Measurements from ENCODE around the gene RHOJ. TPM values are rescaled to one million over a fixed set of nuclear protein-coding genes. Genes with fewer than 3 reads are reported as not detected.

Gene RHOJ
- total RNA-seq, 1 experiment from 2014 or later, result not detected

DNA sequence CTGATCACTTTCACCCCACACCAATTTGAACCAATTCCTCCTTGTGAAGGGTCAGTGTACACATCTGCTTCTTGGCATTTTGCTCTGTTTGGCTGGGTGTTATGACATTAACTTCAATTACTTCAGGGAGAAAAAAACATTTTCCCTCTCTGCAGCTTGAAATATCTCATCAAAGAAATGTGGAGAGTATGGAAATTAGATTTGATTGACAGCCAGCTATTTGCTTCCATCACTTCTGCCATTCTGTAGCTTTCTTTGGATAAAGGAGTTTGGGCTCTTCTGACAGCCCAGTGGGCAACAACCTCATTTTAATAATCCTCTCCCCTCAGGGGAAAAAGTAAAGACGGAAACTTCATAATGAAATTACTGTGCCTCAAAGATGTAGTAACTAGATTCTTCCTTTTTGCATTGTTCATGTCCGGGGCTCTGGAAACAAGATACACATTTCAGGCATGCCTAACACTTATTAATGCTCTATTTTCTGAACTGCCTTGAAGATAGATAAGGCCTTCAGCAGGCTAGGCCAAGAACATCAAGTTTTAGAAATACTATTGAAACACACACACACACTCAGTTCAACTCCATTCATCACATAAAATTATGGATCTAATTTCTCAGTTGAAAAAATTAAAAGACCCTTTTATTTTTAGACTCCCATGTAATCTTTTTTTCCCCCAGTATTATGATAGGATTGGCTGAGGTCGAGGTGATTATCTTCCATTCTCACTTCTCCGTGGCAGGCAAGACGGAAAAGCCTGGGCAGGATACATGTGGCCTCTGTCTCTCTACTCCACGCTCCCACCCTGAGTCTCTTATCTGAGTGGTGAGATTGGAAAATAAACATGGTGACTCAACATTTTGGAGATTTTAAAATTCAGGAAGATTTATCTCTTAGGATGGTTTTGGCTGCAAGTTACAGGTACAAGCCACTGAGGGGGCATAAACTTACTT is 124.8 kb downstream of the RHOJ start:
- POLR2A ChIA-PET, result no interaction called here
- no peaks in the 10 kb centered on the region for H3K9me3 ChIP-seq (ENCODE audit: control insufficient read depth in 1 of 2, insufficient read depth in 1 of 2, low read depth in 1 of 2, low read length in 2 of 2)

DNA sequence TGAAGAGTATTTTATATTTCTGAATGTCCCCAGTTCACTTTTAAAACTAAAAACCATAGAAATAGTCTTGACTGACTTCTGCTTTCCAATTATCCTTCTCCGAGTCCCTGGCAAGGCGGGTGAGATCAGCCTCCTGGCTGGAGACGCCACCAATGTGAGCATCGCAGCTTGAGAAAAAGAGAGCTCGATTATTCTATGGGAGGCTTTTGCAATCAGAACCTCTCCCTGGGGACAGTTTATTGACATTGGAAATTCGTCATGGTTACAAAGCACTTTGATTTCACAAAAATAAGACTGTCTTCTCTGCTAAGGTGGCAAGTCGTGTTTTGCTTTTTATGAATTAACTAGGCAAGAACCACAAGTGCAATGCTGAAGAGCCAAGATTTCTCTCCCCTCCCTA is 138.1 kb downstream of the RHOJ start:
- Histone ChIP-seq H2AFZ (ENCODE audit: low read depth, low read length, poor library complexity, severe bottlenecking) (no peak overlapping the region), H3K9me2 (ENCODE audit: insufficient read depth) (no peaks in the 10 kb centered on the region), H3K36me3 (ENCODE audit: control insufficient read depth in 1 of 2, insufficient read depth in 2 of 2, low read length in 2 of 2) (no peaks in the 10 kb centered on the region), H3K27me3 (ENCODE audit: insufficient read depth, low read length) (no peaks in the 10 kb centered on the region), H3K9me3 (ENCODE audit: control insufficient read depth in 1 of 2, insufficient read depth in 1 of 2, low read depth in 1 of 2, low read length in 2 of 2) (no peaks in the 10 kb centered on the region), H3K9ac (ENCODE audit: low read length) (no peak overlapping the region), H3K4me3 (replicated peaks in 1 of 2; ENCODE audit: low read depth in 1 of 2, low read length in 2 of 2) (no peak overlapping the region), H4K20me1 (ENCODE audit: insufficient read depth) (no peaks in the 10 kb centered on the region), H3K4me2 (ENCODE audit: low read length) (no peak overlapping the region), H3K79me2 (ENCODE audit: insufficient read depth, low read length) (no peaks in the 10 kb centered on the region), H3K4me1 (ENCODE audit: control insufficient read depth in 1 of 2, insufficient read depth in 2 of 2, low read length in 2 of 2) (no peaks in the 10 kb centered on the region), H3K27ac (ENCODE audit: low read depth, low read length) (no peak overlapping the region)
- ChIA-PET RAD21 (ENCODE audit: low non-redundant PET in 1 of 2, low total read pairs in 2 of 2, uncharacterized antibody in 2 of 2, unreplicated experiment in 2 of 2) (no interaction called here), CTCF (no interaction called here), POLR2A (no interaction called here)
- DNase-seq (ENCODE audit: low read depth, low spot score) (no peak), ATAC-seq (no peak)
- intact Hi-C loops (cut with micrococcal nuclease), result no loop called here
- BruUV-seq (replicated peaks), result no TSS peak
- TF ChIP-seq EZH2 (IDR thresholded peaks at IDR 0.05), result no peak
- TF ChIP-seq SP1 (IDR thresholded peaks at IDR 0.05; ENCODE audit: low read depth), result no peak
- no peak for TF ChIP-seq EZH2phosphoT487 (IDR thresholded peaks at IDR 0.05; ENCODE audit: borderline replicate concordance)
- TF ChIP-seq ELF1 (IDR thresholded peaks at IDR 0.05; ENCODE audit: borderline replicate concordance, low read depth), result no peak
- no peak for TF ChIP-seq JUND (IDR thresholded peaks at IDR 0.05)
- TF ChIP-seq, protein P1, sequence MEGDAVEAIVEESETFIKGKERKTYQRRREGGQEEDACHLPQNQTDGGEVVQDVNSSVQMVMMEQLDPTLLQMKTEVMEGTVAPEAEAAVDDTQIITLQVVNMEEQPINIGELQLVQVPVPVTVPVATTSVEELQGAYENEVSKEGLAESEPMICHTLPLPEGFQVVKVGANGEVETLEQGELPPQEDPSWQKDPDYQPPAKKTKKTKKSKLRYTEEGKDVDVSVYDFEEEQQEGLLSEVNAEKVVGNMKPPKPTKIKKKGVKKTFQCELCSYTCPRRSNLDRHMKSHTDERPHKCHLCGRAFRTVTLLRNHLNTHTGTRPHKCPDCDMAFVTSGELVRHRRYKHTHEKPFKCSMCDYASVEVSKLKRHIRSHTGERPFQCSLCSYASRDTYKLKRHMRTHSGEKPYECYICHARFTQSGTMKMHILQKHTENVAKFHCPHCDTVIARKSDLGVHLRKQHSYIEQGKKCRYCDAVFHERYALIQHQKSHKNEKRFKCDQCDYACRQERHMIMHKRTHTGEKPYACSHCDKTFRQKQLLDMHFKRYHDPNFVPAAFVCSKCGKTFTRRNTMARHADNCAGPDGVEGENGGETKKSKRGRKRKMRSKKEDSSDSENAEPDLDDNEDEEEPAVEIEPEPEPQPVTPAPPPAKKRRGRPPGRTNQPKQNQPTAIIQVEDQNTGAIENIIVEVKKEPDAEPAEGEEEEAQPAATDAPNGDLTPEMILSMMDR (IDR thresholded peaks at IDR 0.05 in 2 of 3, conservative IDR thresholded peaks at IDR 0.05 in 1 of 3; ENCODE audit: borderline replicate concordance in 1 of 3, insufficient read depth in 1 of 3, low read depth in 2 of 3, low read length in 2 of 3), result no peak
- TF ChIP-seq, protein P2, sequence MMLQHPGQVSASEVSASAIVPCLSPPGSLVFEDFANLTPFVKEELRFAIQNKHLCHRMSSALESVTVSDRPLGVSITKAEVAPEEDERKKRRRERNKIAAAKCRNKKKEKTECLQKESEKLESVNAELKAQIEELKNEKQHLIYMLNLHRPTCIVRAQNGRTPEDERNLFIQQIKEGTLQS (IDR thresholded peaks at IDR 0.05), result no peak
- TF ChIP-seq CBX3 (IDR thresholded peaks at IDR 0.05; ENCODE audit: low read depth), result no peak
- TF ChIP-seq YY1 (IDR thresholded peaks at IDR 0.05; ENCODE audit: extremely low read depth, insufficient replicate concordance, low read depth, low read length), result no peak
- no peak for TF ChIP-seq SIN3A (IDR thresholded peaks at IDR 0.05; ENCODE audit: low read depth)
- no peak for TF ChIP-seq ZNF274 (IDR thresholded peaks at IDR 0.05; ENCODE audit: low read depth, low read length)

More for the DNA sequence above, 124.8 kb downstream of the RHOJ start:
- intact Hi-C loops (cut with micrococcal nuclease), result no loop called here
- CTCF ChIA-PET, result no interaction called here
- H3K9ac ChIP-seq (ENCODE audit: low read length), result no peak overlapping the region
- H3K27ac ChIP-seq (ENCODE audit: low read depth, low read length), result no peak overlapping the region
- BruUV-seq (replicated peaks), result no TSS peak
- H3K4me3 ChIP-seq (replicated peaks in 1 of 2; ENCODE audit: low read depth in 1 of 2, low read length in 2 of 2), result no peak overlapping the region
- H3K27me3 ChIP-seq (ENCODE audit: insufficient read depth, low read length), result peaks cover 13% of the 10 kb centered on the region; the same call in 1 of the 2 replicates
- RAD21 ChIA-PET (ENCODE audit: low non-redundant PET in 1 of 2, low total read pairs in 2 of 2, uncharacterized antibody in 2 of 2, unreplicated experiment in 2 of 2), result no interaction called here
- no peaks in the 10 kb centered on the region for H4K20me1 ChIP-seq (ENCODE audit: insufficient read depth)
- no peak for ATAC-seq
- DNase-seq (ENCODE audit: low read depth, low spot score), result no peak
- no peaks in the 10 kb centered on the region for H3K9me2 ChIP-seq (ENCODE audit: insufficient read depth)
- no peaks in the 10 kb centered on the region for H3K36me3 ChIP-seq (ENCODE audit: control insufficient read depth in 1 of 2, insufficient read depth in 2 of 2, low read length in 2 of 2)
- H3K79me2 ChIP-seq (ENCODE audit: insufficient read depth, low read length), result no peaks in the 10 kb centered on the region
- H3K4me2 ChIP-seq (ENCODE audit: low read length), result no peak overlapping the region
- H2AFZ ChIP-seq (ENCODE audit: low read depth, low read length, poor library complexity, severe bottlenecking), result no peak overlapping the region
- no peak for TF ChIP-seq YY1 (IDR thresholded peaks at IDR 0.05; ENCODE audit: extremely low read depth, insufficient replicate concordance, low read depth, low read length)
- no peak for TF ChIP-seq TCF7L2 (IDR thresholded peaks at IDR 0.05; ENCODE audit: borderline replicate concordance, extremely low read depth, insufficient read depth, insufficient read length)
- TF ChIP-seq ELF1 (IDR thresholded peaks at IDR 0.05; ENCODE audit: borderline replicate concordance, low read depth), result no peak
- no peak for TF ChIP-seq FOSL1 (IDR thresholded peaks at IDR 0.05; ENCODE audit: low read depth)
- no peak for TF ChIP-seq EZH2phosphoT487 (IDR thresholded peaks at IDR 0.05; ENCODE audit: borderline replicate concordance)
- TF ChIP-seq CBX3 (IDR thresholded peaks at IDR 0.05; ENCODE audit: low read depth), result no peak
- TF ChIP-seq SP1 (IDR thresholded peaks at IDR 0.05; ENCODE audit: low read depth), result no peak
- TF ChIP-seq ZNF274 (IDR thresholded peaks at IDR 0.05; ENCODE audit: low read depth, low read length), result no peak
- no peak for TF ChIP-seq JUND (IDR thresholded peaks at IDR 0.05)
- TF ChIP-seq, protein P2 (IDR thresholded peaks at IDR 0.05), result no peak
- no peak for TF ChIP-seq CEBPB (IDR thresholded peaks at IDR 0.05; ENCODE audit: low read depth)
- no peak for TF ChIP-seq EGR1 (IDR thresholded peaks at IDR 0.05; ENCODE audit: low read depth)
- no peak for TF ChIP-seq ZFX (IDR thresholded peaks at IDR 0.05)
- H3K4me1 ChIP-seq (ENCODE audit: control insufficient read depth in 1 of 2, insufficient read depth in 2 of 2, low read length in 2 of 2), result no peaks in the 10 kb centered on the region
